ENCODE results near the gene ACTA2. TPM values are rescaled to one million over a fixed set of nuclear protein-coding genes. Genes with fewer than 3 reads are reported as not detected.

Gene ACTA2
- total RNA-seq, 1 experiment from 2014 or later = not detected

DNA sequence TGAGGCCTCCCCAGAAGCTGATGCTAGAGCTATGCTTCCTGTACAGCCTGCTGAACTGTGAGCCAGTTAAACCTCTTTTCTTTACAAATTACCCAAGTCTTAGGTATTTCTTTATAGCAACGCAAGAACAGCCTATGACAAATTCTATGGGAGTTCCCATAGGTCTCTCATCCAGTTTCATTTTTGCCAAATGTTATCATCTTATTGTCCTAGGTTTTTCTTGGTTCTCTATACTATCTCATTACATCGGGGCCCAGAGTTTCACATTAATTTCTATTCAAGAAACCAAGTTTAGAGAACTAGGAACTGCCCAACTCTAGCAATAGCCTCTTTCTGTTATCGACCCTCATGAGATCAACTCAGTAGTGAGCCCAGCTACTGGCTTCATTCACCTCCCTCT, 15.9 kb downstream of the ACTA2 start:
- intact Hi-C loops (cut with micrococcal nuclease) = no loop called here
- no peak for ATAC-seq
- no TSS peak for BruUV-seq (replicated peaks)

DNA sequence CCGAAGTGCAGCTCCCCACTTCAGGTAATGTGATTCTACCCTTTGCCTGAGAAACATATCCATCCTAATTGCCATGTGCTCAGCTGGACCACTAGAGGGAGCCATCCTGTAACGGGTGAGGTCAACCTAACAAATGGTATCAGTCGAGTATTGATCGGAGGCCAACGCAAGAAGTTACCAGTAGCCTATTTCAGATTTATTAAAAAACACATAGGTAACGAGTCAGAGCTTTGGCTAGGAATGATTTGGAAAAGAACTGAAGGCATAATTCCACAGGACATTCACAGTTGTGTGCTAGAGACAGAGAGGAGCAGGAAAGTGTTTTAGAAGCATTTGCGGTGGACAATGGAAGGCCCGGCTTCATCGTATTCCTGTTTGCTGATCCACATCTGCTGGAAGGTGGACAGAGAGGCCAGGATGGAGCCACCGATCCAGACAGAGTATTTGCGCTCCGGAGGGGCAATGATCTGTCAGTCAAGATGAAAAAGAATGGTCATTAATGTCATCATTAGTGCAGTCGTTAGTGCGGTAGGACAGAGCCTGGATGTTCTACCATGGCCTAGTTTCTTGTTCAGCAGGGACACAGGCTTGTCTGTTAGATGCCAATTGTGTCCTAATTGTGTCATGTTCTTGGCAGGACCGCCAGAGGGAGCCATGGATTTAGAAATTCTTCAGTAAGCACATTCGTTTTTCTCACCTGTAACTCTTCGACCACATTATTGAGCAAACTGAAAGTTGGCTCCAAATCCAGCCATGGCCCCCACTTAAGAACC, 17.5 kb downstream of the ACTA2 start:
- Histone ChIP-seq H3K27ac (ENCODE audit: low read length) (no peak overlapping the region), H3K79me2 (ENCODE audit: low read length) (no peaks in the 10 kb centered on the region), H4K20me1 (ENCODE audit: low read length) (no peaks in the 10 kb centered on the region), H3K9me3 (ENCODE audit: low read length) (no peaks in the 10 kb centered on the region), H3K9me2 (replicated peaks; ENCODE audit: low read length) (no peaks in the 10 kb centered on the region), H3K27me3 (ENCODE audit: low read length) (no peaks in the 10 kb centered on the region), H2AFZ (ENCODE audit: low read length) (peak overlapping the region; percentile 82), H3K4me3 (ENCODE audit: low read length) (peak overlapping the region; percentile 50), H3K4me1 (ENCODE audit: insufficient read depth, low read length) (peaks cover 13% of the 10 kb centered on the region), H3K4me2 (ENCODE audit: low read length) (peak overlapping the region; percentile 73), H3K36me3 (ENCODE audit: low read depth, low read length) (no peaks in the 10 kb centered on the region), H3K9ac (ENCODE audit: low read length) (no peak overlapping the region), H3F3A (ENCODE audit: low read length, unreplicated experiment) (no peaks in the 10 kb centered on the region)
- no peak for TF ChIP-seq EZH2phosphoT487 (IDR thresholded peaks at IDR 0.05; ENCODE audit: borderline replicate concordance, low read length)
- TF ChIP-seq, protein P1, sequence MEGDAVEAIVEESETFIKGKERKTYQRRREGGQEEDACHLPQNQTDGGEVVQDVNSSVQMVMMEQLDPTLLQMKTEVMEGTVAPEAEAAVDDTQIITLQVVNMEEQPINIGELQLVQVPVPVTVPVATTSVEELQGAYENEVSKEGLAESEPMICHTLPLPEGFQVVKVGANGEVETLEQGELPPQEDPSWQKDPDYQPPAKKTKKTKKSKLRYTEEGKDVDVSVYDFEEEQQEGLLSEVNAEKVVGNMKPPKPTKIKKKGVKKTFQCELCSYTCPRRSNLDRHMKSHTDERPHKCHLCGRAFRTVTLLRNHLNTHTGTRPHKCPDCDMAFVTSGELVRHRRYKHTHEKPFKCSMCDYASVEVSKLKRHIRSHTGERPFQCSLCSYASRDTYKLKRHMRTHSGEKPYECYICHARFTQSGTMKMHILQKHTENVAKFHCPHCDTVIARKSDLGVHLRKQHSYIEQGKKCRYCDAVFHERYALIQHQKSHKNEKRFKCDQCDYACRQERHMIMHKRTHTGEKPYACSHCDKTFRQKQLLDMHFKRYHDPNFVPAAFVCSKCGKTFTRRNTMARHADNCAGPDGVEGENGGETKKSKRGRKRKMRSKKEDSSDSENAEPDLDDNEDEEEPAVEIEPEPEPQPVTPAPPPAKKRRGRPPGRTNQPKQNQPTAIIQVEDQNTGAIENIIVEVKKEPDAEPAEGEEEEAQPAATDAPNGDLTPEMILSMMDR (conservative IDR thresholded peaks at IDR 0.05; ENCODE audit: low read depth, low read length) = peak; percentile 80
- peak; percentile 79 for DNase-seq
- peak; percentile 74 for ATAC-seq
- no TSS peak for BruUV-seq (replicated peaks)
- POLR2A ChIA-PET (ENCODE audit: unreplicated experiment) = interaction anchor here (0.6 kb wide), 1 partner anchor 453 kb away, joined by 3 read pairs; no protein-coding TSS in a partner anchor
- CTCF ChIA-PET = interaction anchor here (0.6 to 1.4 kb wide), 2 partner anchors 52 to 63 kb away, joined by 6 to 13 read pairs; no protein-coding TSS in a partner anchor
- intact Hi-C loops (cut with micrococcal nuclease) = loop anchor here (1.0 to 2.0 kb wide), 2 partner anchors 52 to 278 kb away; no protein-coding TSS in a partner anchor

More for the DNA sequence above, 15.9 kb downstream of the ACTA2 start:
- Histone ChIP-seq H3K9me2 (replicated peaks; ENCODE audit: low read length) (no peaks in the 10 kb centered on the region), H3K9ac (ENCODE audit: low read length) (no peak overlapping the region), H3K79me2 (ENCODE audit: low read length) (no peaks in the 10 kb centered on the region), H3K4me2 (ENCODE audit: low read length) (no peak overlapping the region), H3K9me3 (ENCODE audit: low read length) (no peaks in the 10 kb centered on the region), H3K4me1 (ENCODE audit: insufficient read depth, low read length) (peaks cover 13% of the 10 kb centered on the region), H3K27ac (ENCODE audit: low read length) (no peak overlapping the region), H4K20me1 (ENCODE audit: low read length) (no peaks in the 10 kb centered on the region), H3K4me3 (ENCODE audit: low read length) (no peak overlapping the region), H3K36me3 (ENCODE audit: low read depth, low read length) (no peaks in the 10 kb centered on the region), H3F3A (ENCODE audit: low read length, unreplicated experiment) (no peaks in the 10 kb centered on the region), H3K27me3 (ENCODE audit: low read length) (no peaks in the 10 kb centered on the region), H2AFZ (ENCODE audit: low read length) (no peak overlapping the region)
- no peak for DNase-seq
- CTCF ChIA-PET = no interaction called here
- POLR2A ChIA-PET (ENCODE audit: unreplicated experiment) = no interaction called here
- no peak for TF ChIP-seq EZH2phosphoT487 (IDR thresholded peaks at IDR 0.05; ENCODE audit: borderline replicate concordance, low read length)
- TF ChIP-seq, protein P1 (conservative IDR thresholded peaks at IDR 0.05; ENCODE audit: low read depth, low read length) = no peak
- no peak for TF ChIP-seq EZH2 (IDR thresholded peaks at IDR 0.05; ENCODE audit: low read length, unreplicated experiment)

DNA sequence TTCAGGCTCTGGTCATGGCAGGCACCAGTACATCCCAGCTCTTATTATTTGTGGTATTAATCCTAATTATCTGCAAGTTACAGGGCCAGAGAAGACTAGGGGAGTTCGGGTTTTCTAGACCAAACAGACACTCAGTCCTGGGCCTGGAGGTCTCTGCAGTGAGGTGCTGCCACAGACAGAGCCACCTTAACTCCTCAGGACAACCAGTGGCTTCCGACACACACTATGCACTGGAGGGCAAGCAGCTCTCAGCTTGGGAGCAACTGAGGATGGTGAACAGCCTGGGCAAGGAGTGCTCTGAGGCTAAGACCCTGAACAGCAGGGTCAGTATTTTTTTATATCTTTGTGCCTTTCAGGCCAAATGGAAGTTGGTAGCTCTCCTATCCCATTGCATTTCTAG, 19.0 kb downstream of the ACTA2 start:
- no peak overlapping the region for H3K27ac ChIP-seq (ENCODE audit: low read length)
- no peaks in the 10 kb centered on the region for H3K79me2 ChIP-seq (ENCODE audit: low read length)
- H3K4me2 ChIP-seq (ENCODE audit: low read length) = no peak overlapping the region
- CTCF ChIA-PET = no interaction called here
- ATAC-seq (no peak), DNase-seq (no peak)
- H3F3A ChIP-seq (ENCODE audit: low read length, unreplicated experiment) = no peaks in the 10 kb centered on the region
- no peaks in the 10 kb centered on the region for H3K27me3 ChIP-seq (ENCODE audit: low read length)
- no TSS peak for BruUV-seq (replicated peaks)
- H4K20me1 ChIP-seq (ENCODE audit: low read length) = no peaks in the 10 kb centered on the region
- H3K36me3 ChIP-seq (ENCODE audit: low read depth, low read length) = no peaks in the 10 kb centered on the region
- H2AFZ ChIP-seq (ENCODE audit: low read length) = no peak overlapping the region
- POLR2A ChIA-PET (ENCODE audit: unreplicated experiment) = no interaction called here
- H3K4me3 ChIP-seq (ENCODE audit: low read length) = no peak overlapping the region
- peaks cover 13% of the 10 kb centered on the region for H3K4me1 ChIP-seq (ENCODE audit: insufficient read depth, low read length)
- TF ChIP-seq EZH2phosphoT487 (IDR thresholded peaks at IDR 0.05; ENCODE audit: borderline replicate concordance, low read length) = no peak
- no peak for TF ChIP-seq EZH2 (IDR thresholded peaks at IDR 0.05; ENCODE audit: low read length, unreplicated experiment)
- intact Hi-C loops (cut with micrococcal nuclease) = no loop called here
- no peak overlapping the region for H3K9ac ChIP-seq (ENCODE audit: low read length)
- no peaks in the 10 kb centered on the region for H3K9me3 ChIP-seq (ENCODE audit: low read length)
- no peaks in the 10 kb centered on the region for H3K9me2 ChIP-seq (replicated peaks; ENCODE audit: low read length)
